ENCODE measurements around the gene NTMT2.

The NTMT2 gene

DNA sequence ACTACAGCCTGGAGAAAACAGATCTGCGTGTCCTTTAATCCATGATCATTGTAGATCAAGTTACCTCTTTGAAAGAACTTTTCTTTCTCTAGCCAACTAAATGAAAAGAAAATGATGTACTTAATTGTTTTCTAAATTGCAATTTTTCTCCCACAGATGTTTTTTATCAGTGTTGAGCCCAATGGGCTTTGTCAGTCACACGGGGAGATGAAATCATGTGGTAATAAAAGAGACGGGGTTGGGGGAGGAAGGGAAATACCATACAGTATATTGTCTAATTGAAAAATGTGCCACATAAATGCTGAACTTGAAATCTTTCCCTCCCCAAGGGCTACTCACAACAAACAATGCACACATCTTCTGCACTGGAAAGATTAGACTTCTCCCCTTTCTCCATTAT lies 58.4 kb downstream of the NTMT2 start:
- Histone ChIP-seq H3K27ac (ENCODE audit: low read length) (no peak overlapping the region), H3K9me3 (replicated peaks; ENCODE audit: insufficient read depth, low read length) (no peaks in the 10 kb centered on the region), H3K27me3 (replicated peaks; ENCODE audit: insufficient read depth, low read length) (no peaks in the 10 kb centered on the region), H4K20me1 (ENCODE audit: insufficient read depth, low read length) (no peaks in the 10 kb centered on the region), H2AFZ (ENCODE audit: low read length) (no peak overlapping the region), H3K79me2 (ENCODE audit: low read length) (no peaks in the 10 kb centered on the region), H3K9ac (ENCODE audit: low read length) (no peak overlapping the region), H3K9me2 (replicated peaks; ENCODE audit: insufficient read depth, low read length) (no peaks in the 10 kb centered on the region), H3F3A (ENCODE audit: insufficient read depth, low read length) (no peaks in the 10 kb centered on the region), H3K4me1 (ENCODE audit: low read length) (no peaks in the 10 kb centered on the region), H3K4me2 (ENCODE audit: low read depth, low read length) (no peak overlapping the region), H3K36me3 (replicated peaks; ENCODE audit: insufficient read depth, low read length) (no peaks in the 10 kb centered on the region), H3K4me3 (ENCODE audit: low read length) (no peak overlapping the region)
- no peak for TF ChIP-seq EZH2phosphoT487 (IDR thresholded peaks at IDR 0.05; ENCODE audit: low read length)
- TF ChIP-seq, protein P1, sequence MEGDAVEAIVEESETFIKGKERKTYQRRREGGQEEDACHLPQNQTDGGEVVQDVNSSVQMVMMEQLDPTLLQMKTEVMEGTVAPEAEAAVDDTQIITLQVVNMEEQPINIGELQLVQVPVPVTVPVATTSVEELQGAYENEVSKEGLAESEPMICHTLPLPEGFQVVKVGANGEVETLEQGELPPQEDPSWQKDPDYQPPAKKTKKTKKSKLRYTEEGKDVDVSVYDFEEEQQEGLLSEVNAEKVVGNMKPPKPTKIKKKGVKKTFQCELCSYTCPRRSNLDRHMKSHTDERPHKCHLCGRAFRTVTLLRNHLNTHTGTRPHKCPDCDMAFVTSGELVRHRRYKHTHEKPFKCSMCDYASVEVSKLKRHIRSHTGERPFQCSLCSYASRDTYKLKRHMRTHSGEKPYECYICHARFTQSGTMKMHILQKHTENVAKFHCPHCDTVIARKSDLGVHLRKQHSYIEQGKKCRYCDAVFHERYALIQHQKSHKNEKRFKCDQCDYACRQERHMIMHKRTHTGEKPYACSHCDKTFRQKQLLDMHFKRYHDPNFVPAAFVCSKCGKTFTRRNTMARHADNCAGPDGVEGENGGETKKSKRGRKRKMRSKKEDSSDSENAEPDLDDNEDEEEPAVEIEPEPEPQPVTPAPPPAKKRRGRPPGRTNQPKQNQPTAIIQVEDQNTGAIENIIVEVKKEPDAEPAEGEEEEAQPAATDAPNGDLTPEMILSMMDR (IDR thresholded peaks at IDR 0.05; ENCODE audit: low read length): no peak
- TF ChIP-seq EZH2 (optimal IDR thresholded peaks at IDR 0.05; ENCODE audit: low read depth, low read length): no peak
- no peak for DNase-seq

- no peak overlapping the region for H3K9ac ChIP-seq (ENCODE audit: low read length)
- H3K27ac ChIP-seq (ENCODE audit: low read length): no peak overlapping the region
- H2AFZ ChIP-seq (ENCODE audit: low read length): no peak overlapping the region
- no peak overlapping the region for H3K4me2 ChIP-seq (ENCODE audit: low read depth, low read length)
- no peaks in the 10 kb centered on the region for H3K9me2 ChIP-seq (replicated peaks; ENCODE audit: insufficient read depth, low read length)
- H3K36me3 ChIP-seq (replicated peaks; ENCODE audit: insufficient read depth, low read length): no peaks in the 10 kb centered on the region
- H3K9me3 ChIP-seq (replicated peaks; ENCODE audit: insufficient read depth, low read length): no peaks in the 10 kb centered on the region
- H3F3A ChIP-seq (ENCODE audit: insufficient read depth, low read length): no peaks in the 10 kb centered on the region
- no peak overlapping the region for H3K4me3 ChIP-seq (ENCODE audit: low read length)
- DNase-seq: no peak
- no peaks in the 10 kb centered on the region for H3K27me3 ChIP-seq (replicated peaks; ENCODE audit: insufficient read depth, low read length)
- no peaks in the 10 kb centered on the region for H3K79me2 ChIP-seq (ENCODE audit: low read length)
- no peaks in the 10 kb centered on the region for H4K20me1 ChIP-seq (ENCODE audit: insufficient read depth, low read length)
- H3K4me1 ChIP-seq (ENCODE audit: low read length): no peaks in the 10 kb centered on the region
- TF ChIP-seq EZH2phosphoT487 (IDR thresholded peaks at IDR 0.05; ENCODE audit: low read length): no peak
These were observed 59.5 kb downstream of the NTMT2 start for GRCh38 chr1:170205301-170205700.

GRCh38 chr1:170209125-170209524 lies 63.4 kb downstream of the NTMT2 start:
- Histone ChIP-seq H3K36me3 (replicated peaks; ENCODE audit: insufficient read depth, low read length) (no peaks in the 10 kb centered on the region), H2AFZ (ENCODE audit: low read length) (no peak overlapping the region), H3K4me3 (ENCODE audit: low read length) (no peak overlapping the region), H3K4me2 (ENCODE audit: low read depth, low read length) (no peak overlapping the region), H3K27me3 (replicated peaks; ENCODE audit: insufficient read depth, low read length) (no peaks in the 10 kb centered on the region), H4K20me1 (ENCODE audit: insufficient read depth, low read length) (no peaks in the 10 kb centered on the region), H3K4me1 (ENCODE audit: low read length) (no peaks in the 10 kb centered on the region), H3K9me2 (replicated peaks; ENCODE audit: insufficient read depth, low read length) (no peaks in the 10 kb centered on the region), H3K9me3 (replicated peaks; ENCODE audit: insufficient read depth, low read length) (no peaks in the 10 kb centered on the region), H3K9ac (ENCODE audit: low read length) (no peak overlapping the region), H3F3A (ENCODE audit: insufficient read depth, low read length) (no peaks in the 10 kb centered on the region), H3K27ac (ENCODE audit: low read length) (no peak overlapping the region), H3K79me2 (ENCODE audit: low read length) (no peaks in the 10 kb centered on the region)
- DNase-seq: no peak
- TF ChIP-seq EZH2phosphoT487 (IDR thresholded peaks at IDR 0.05; ENCODE audit: low read length): no peak

- Histone ChIP-seq H3F3A (ENCODE audit: insufficient read depth, low read length) (no peaks in the 10 kb centered on the region), H3K9ac (ENCODE audit: low read length) (no peak overlapping the region), H3K4me2 (ENCODE audit: low read depth, low read length) (no peak overlapping the region), H3K4me3 (ENCODE audit: low read length) (no peak overlapping the region), H3K27ac (ENCODE audit: low read length) (no peak overlapping the region), H2AFZ (ENCODE audit: low read length) (no peak overlapping the region), H3K27me3 (replicated peaks; ENCODE audit: insufficient read depth, low read length) (no peaks in the 10 kb centered on the region), H3K9me3 (replicated peaks; ENCODE audit: insufficient read depth, low read length) (no peaks in the 10 kb centered on the region), H3K36me3 (replicated peaks; ENCODE audit: insufficient read depth, low read length) (no peaks in the 10 kb centered on the region), H3K9me2 (replicated peaks; ENCODE audit: insufficient read depth, low read length) (no peaks in the 10 kb centered on the region), H4K20me1 (ENCODE audit: insufficient read depth, low read length) (no peaks in the 10 kb centered on the region), H3K79me2 (ENCODE audit: low read length) (no peaks in the 10 kb centered on the region), H3K4me1 (ENCODE audit: low read length) (no peaks in the 10 kb centered on the region)
- no peak for TF ChIP-seq EZH2 (optimal IDR thresholded peaks at IDR 0.05; ENCODE audit: low read depth, low read length)
- TF ChIP-seq EZH2phosphoT487 (IDR thresholded peaks at IDR 0.05; ENCODE audit: low read length): no peak
- TF ChIP-seq, protein P1 (IDR thresholded peaks at IDR 0.05; ENCODE audit: low read length): no peak
- DNase-seq: no peak
These were observed 64.4 kb downstream of the NTMT2 start for GRCh38 chr1:170210142-170210541.
